GM18867 (cell line): Measurements from ENCODE around the gene RABL6.
"Not testable (repeated sequence)": the region's sequence is repeated elsewhere in the genome, so short reads cannot be mapped to it uniquely, and the experiment has no call there.

Source experiments
- ATAC-seq: cut with Tn5 transposase; IDR thresholded peaks from one replicate; pipeline ENCODE4 v1.9.1; 2021; ENCODE audit warnings: mild to moderate bottlenecking, moderate library complexity; ENCODE audit not compliant: unreplicated experiment

Gene RABL6

DNA sequence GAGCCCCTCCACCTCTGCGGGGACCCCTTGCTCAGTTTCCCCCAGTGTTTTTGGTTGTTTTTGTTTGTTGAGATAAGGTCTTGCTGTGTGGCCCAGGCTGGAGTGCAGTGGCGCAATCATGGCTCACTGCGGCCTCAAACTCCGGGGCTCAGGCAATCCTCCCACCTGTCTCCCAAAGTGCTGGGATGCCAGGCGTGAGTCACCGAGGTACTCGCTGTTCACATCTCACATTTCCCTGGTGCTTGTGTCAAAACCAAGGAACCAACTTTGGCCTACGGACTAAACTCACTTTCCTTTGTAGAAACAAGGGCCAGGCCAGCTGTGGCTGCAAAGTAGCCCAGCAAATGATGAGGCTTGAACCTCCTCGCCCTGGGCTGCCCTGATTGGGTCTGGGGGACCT, 24.8 kb downstream of the RABL6 start:
- ATAC-seq: no peak

DNA sequence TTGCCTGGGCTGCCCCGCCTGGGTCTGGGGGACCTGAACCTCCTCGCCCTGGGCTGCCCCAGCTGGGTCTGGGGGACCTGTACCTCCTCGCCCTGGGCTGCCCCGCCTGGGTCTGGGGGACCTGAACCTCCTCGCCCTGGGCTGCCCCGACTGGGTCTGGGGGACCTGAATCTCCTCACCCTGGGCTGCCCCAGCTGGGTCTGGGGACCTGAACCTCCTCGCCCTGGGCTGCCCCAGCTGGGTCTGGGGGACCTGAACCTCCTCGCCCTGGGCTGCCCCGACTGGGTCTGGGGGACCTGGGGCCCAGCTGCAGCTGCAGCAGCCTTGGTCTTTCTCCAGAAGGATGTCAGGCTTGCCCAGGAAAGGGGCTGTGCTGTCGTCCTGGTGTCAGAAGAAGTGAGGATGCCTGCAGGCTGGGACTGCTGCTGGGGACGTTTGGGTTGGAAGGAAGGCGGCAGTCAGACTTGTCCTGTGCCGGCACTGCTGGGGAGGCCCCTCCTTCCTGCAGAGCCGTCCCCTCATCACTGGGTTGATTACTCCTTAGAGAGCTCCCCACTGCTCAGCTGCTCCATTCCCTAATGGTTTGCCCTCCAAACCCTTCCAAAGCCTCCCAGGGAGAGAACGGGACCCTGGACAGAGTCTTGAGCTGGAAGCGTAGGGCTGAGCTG, 25.8 kb downstream of the RABL6 start:
- not testable (repeated sequence) for ATAC-seq

DNA sequence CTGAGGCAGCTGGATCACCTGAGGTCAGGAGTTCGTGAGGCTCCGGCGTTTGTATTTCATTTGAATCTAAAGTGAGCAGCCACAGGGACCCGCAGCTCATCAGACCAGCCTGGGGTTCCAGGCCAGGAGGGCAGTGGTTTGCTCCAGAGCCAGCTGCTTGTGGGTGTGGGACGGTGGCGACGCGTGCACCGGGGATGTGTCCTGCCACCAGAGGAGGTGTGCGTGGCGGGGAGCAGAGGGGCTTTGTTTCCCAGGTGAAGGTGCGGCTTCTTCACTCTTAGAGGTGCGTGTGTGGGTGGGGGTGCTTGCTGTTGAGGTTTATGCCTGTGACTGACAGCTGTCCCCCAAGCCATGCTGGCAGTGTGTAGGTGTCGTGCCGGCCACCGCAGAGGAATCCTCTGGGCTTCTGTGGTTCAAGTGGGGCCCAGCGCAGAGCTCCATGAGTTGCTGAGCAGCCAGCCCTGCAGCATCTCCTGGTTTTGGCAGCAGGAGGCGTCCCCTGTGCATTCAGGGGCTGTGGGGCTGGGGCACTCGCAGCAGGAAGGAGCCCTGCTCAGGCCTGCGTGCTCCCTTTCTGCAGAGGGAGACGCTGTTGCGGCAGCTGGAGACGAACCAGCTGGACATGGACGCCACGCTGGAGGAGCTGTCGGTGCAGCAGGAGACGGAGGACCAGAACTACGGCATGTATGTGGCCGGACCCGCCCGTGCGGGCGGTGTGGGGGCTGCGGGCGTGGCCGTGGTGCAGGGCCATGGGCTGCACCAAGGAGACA, 27.6 kb downstream of the RABL6 start:
- ATAC-seq: no peak

DNA sequence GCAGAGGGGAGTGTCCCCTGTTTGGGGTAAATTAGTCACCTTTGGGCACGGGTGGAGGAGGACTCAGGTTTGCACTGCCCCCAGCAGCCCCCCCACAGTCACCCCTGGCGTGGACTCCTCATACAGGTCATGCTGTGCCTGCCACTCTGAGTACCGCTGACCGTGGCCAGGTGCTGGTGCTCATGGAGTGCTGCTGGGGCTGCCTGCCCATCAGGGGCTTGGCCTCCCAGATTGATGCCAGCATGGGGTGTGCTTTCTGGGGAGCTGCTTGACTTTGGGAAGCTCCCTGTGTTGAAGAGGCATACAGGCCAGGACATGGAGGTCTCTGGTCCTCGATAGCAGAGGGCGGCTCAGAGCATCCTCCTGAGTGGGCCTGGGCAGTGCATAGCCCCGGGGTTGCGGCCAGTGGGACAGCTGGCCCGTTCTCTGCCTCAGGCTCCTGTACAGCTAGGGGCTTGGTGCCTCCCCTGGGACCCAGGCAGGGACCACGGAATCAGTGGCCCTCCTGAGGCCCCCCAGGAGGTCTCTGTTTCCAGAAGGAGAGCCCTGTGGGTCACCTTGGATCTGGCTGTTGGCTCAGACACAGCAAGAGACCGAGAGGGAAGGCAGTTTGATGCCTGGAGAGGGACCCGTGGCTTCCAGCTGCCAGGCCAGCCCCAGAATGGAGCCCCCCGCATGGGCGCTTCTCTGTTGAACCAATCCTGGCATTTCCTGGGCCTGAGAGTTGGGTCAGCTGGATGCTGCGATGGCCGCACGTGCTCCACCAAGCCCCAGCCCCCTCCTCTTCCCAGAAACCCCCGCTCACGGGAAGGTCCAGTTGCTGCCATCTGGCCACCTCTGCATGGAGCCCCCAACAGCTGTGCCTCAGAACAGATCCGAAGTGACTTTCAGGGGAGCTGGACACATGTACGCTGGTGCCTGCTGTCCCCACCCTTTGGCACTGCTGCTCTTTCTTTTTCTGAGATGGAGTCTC, 28.5 kb downstream of the RABL6 start:
- no peak for ATAC-seq

DNA sequence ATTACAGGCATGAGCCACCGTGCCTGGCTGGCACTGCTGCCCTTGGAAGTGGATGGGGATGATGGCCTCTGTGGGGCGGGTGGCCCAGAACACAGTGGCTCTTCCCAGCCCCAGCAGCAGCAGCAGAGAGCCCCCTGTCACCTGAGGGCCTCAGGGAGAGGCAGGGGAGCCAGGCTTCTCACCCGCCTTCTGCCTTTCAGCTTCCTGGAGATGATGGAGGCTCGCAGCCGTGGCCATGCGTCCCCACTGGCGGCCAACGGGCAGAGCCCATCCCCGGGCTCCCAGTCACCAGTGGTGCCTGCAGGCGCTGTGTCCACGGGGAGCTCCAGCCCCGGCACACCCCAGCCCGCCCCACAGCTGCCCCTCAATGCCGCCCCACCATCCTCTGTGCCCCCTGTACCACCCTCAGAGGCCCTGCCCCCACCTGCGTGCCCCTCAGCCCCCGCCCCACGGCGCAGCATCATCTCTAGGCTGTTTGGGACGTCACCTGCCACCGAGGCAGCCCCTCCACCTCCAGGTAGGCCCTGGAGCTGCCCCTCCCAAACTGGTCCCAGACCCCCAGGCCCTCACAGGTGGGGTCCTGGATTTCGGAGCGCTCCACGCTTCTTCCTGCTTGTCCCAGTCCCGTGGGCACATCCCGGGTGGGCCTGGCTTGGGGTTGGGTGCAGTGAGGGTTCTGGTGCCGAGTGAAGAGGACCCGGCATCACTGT, 29.6 kb downstream of the RABL6 start:
- no peak for ATAC-seq

DNA sequence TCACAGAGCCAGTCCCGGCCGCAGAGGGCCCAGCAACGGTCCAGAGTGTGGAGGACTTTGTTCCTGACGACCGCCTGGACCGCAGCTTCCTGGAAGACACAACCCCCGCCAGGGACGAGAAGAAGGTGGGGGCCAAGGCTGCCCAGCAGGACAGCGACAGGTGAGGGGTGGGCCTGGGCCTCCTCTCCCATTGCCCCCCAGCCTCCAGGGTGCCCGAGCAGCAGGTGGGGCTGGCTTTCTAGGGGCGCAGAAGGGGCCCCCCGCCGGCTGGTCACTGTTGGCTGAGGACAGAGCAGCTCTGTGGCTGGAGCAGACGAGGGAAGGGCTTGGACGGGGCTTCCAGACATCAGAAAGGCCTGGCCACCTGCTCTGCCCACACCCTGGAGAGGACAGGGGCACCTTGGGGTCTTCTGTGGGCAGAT, 30.1 kb downstream of the RABL6 start:
- not testable (repeated sequence) for ATAC-seq

DNA sequence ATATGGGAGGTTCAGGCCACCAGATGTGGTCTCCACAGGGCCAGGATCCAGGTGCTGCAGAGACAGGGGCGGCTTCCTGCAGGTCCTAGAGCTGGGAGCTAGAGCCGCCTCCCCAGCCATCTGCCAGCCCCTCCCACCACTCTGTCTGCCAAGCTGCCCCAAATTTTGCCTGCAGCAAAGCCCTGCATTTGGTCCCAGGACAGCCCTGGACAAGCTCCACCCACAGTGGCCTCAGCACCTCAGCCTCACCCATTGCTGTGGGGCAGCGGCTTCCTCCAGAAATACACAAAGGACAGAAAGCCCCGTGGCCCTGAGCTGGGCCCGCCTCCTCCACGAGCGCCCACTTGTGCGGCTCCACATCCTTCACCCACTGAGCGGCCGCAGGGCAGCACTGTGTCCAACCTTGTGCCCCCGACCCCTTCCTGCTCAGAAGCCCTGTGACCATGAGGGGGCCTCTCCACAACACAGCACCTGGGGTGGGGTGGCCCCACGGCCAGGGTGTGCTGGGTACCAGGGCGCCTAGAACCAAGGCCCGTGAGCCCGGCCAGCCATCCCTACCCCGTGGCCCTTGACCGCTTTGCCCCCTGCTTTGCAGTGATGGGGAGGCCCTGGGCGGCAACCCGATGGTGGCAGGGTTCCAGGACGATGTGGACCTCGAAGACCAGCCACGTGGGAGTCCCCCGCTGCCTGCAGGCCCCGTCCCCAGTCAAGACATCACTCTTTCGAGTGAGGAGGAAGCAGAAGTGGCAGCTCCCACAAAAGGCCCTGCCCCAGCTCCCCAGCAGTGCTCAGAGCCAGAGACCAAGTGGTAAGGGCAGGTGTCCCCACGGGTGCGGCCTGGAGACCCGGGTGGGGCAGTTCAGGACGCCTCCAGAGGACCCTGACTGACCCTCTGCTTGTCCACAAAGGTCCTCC, 30.8 kb downstream of the RABL6 start:
- no peak for ATAC-seq

DNA sequence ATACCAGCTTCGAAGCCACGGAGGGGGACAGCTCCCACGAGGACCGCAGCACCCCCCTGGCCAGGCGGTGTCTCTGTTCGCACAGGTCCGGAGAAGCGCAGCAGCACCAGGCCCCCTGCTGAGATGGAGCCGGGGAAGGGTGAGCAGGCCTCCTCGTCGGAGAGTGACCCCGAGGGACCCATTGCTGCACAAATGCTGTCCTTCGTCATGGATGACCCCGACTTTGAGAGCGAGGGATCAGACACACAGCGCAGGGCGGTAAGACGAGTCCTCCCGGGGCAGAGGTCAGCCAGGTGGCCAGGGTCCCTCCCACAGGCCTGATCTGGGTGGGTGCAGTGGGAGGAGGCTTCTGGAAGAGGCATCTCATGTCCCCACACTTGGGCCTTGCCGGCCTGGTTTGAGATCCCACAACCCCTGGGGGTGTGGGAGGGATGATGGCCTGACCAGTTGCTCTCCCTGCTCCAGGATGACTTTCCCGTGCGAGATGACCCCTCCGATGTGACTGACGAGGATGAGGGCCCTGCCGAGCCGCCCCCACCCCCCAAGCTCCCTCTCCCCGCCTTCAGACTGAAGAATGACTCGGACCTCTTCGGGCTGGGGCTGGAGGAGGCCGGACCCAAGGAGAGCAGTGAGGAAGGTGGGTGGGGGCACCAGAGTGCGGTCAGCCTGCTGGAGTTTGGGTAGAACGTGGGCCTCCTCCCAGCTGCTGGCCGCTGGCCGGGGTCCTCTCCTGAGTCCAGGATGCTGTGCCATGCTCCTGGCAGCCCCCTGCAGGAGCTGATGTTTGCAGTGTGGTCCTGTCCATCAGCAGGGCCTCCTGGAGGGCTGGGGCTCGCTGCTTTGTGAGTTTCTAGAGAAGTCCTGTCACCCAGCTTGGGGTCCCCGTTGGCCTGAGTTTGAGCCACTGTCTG, 31.7 kb downstream of the RABL6 start:
- no peak for ATAC-seq

DNA sequence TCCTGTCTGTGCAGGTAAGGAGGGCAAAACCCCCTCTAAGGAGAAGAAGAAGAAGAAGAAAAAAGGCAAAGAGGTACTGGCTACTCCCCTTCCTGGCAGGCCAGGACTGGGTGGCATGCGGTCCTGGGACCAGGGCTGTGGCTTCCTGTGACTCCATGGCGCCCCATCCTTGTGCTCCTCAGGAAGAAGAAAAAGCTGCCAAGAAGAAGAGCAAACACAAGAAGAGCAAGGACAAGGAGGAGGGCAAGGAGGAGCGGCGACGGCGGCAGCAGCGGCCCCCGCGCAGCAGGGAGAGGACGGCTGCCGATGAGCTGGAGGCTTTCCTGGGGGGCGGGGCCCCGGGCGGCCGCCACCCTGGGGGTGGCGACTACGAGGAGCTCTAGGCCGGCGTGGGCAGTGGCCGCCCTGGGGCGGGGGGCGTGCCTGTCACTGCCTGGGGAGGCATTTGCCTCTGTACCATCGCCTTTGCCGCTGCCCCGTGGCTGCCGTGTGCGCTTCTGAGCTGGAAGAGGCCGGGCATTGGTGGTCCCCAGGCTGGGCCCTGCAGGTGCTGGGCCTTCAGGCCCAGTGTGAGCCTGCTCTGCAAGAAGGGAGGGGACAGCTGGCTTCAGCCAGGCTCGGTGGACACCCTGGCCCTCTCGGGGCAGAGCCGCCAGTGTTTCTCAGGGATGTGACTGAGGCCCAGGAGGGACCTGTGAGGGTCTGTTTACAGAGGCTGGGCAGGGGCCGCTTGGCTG, 32.6 kb downstream of the RABL6 start:
- no peak for ATAC-seq

DNA sequence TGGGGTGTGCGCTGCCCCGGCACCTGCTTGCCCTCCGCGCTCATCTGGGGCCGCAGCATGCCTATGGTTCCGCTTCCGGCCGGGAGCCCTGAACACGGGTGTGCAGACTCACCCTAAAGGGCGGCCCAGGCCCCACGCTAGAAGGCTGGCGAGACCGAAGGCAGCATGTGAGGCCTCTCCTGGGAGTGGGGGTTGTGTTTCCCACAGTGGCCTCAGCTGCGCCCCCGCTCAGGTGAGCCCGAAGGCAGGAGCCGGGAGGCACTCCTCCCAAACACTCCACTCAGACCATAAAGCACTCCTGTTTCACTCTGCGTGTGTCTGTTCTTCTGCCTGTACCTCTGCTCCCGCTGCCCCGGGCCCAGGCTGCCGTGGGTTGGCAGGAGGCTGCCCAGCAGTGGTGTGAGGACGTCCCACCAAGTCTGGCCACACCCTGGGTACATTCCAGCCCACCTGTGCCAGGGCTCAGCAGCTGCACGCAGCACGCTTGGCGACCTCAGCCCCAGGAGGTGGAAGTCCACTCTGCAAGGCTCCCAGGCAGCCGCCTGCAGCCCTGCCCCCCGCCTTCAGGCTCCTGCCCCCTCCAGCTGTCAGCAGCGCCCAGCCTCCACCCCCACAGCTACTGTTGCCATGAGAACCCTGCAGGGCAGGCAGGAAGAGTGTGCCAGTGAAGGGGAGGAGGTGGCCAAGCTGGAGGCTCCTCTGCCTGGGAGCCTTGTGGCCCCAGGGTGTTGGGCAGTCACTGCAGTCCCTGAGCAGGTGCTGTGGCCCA, 33.3 kb downstream of the RABL6 start:
- ATAC-seq: no peak

DNA sequence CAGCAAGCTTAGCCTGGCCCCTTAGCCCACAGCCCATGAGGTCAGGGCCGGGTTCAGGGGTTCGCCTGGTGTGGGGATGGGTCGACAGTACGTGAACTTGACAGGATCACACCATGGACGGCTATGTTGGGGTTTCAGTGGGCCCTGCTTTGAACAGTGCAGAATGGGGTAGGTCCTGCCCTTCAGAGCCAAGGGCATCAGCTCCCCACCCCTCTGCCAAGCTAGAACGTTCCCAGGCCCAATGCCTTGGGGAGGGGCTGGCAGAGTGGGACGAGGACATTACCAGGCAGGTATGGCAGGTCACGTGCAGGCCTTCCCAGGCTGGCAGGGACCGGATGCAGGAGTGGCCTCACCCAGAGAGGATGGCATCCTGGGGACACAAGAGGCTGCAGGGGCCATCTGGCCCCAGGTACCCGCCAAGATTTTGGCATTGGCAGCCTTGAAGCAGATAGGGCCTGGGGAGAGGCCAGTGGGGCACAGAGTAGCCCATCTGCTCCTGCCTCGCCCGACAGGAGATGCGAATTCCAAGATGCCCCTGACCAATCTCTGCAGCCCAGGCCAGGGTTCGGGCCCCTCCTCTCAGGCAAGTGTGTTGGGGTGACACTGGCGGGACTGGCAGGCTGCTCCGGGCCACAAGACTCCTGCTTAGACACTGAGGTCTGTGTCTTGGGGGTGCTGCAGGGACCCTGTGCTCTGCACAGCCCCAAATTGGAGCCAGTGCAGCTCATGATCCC, 34.1 kb downstream of the RABL6 start:
- ATAC-seq: not testable (repeated sequence)

DNA sequence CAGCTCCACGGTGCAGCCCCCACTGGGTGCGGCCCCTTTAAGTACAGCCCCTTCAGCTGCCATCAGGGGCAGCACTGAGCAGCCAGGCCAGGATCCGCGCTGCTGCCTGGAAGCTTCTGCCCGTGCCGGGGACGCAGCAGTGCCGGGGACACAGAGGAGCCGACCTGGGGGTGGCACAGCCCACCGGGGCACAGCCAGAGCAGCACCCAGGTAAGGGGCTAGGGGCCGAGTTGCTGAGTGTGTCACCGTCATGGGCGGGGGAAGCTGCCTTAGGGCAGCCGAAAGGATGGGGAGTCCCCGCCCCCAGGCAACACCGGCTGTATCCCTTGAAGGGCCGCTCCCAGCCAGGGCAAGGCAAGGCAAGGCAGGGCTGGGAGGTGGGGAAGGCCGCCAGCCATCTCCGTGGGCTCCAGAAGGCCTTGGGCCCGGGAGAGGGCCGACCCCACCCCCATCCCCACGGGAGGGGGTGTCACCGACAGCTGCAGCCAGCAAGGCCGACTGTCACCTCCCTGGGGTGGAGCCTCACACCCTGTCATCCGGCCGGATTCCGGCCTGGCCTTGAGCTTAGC, 34.7 kb downstream of the RABL6 start, which contains the start of gene AJM1:
TSS of gene AJM1 (plus strand) at position 99 of the 569 bp plus-strand sequence. CDS start 1,937 bp downstream, outside the sequence.
- peak; percentile 67 for ATAC-seq

DNA sequence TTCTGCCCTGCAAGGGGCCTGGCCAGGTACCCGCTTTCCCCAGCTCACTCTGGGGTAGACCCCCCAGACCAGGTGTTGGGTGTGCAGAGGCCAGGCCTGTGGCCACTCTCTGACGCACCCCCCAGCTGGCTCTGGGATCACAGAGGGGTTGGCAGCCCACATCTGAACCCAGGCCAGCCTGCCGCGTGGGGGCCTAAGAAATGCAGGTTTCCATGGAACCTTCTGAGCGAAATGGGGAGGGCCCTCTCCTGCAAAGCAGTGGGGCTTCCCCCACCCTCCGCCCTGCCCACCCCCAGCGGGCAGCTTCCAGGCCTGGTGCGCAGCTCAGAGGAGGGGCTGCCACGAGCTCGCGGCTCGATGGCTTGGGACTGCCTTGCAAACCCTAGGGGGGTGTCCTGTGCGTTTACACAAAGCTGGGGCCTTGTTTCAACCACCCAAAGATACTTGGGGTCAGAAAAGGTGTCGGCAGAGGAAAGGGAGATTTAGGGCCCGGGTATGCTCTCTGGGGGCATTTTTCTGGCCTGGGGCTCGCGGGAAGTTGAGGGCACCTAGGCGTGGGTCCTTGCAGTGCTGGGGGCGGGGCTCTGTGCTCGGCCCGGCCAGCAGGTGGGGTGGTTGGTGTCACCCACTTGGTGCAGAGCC, 35.5 kb downstream of the RABL6 start:
- not testable (repeated sequence) for ATAC-seq

DNA sequence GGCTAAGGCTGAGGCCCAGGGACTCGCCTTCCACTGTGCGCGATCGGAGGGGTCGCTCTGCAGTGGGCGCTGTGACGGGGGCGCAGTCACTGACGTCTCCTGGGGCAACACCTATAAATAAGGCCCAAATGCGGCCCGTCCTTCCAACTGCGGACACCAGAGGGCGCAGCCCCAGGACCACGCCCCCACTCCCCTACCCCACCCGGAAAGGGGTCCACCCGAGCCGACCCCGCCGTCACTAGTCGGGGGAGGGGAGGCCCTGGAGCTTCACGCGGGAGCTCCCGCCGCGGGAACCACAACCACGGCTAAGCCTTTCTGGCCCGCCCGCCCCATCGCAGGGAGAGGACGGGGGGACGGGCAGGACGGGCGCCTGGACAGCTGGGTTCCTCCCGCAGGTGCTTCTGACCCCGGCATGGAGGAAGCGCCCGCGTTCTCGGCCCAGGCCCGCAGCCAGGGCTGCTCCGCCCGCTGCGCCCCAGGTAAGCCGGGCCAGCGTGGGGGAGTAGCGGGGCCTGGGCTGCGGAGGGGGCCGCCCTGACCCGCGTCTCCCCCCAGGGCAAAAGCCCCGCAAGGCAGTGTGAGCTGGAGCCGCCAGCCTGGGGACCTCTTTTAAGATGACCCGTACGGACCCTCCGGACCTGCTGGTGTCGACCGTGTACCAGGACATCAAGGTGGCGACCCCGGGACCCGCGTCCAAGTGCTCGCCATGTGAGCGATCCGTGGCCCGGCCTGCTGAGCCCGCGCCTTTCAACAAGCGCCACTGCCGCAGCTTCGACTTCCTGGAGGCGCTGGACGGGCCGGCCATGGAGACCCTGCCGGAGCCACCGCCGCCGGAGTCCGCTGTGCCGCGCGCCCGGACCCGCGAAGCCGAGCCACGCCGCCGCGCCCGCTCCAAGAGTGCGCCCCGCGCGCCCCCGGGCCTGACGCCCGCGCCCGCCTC, 36.3 kb downstream of the RABL6 start:
- not testable (repeated sequence) for ATAC-seq
